ENCODE measurements around the gene ZNF32.
A peak's percentile ranks its signal among the peaks of the same experiment; 100 is the strongest.

Gene ZNF32

GRCh38 chr10:43676901-43677300 is 28.2 kb upstream of the ZNF32 start:
- WGBS, result 89% methylated on average over 7 of the region's 7 CpGs
- no peak overlapping the region for H2BK5ac ChIP-seq (ENCODE audit: low read depth, low read length, poor library complexity, severe bottlenecking)
- no peak overlapping the region for H3K14ac ChIP-seq (ENCODE audit: low read length in 2 of 2)
- peaks cover 7% of the 10 kb centered on the region for H3K9me3 ChIP-seq (ENCODE audit: control insufficient read depth, low read length)
- no peak for DNase-seq
- no peak overlapping the region for H2AFZ ChIP-seq (ENCODE audit: low read depth, low read length)
- no peak overlapping the region for H4K91ac ChIP-seq (ENCODE audit: low read length)
- no peak overlapping the region for H3K18ac ChIP-seq (ENCODE audit: low read depth in 1 of 2, low read length in 2 of 2)
- H3K23ac ChIP-seq (ENCODE audit: low read length in 2 of 2), result no peak overlapping the region
- H3K4me2 ChIP-seq (ENCODE audit: low read length, poor library complexity, severe bottlenecking), result no peak overlapping the region
- H3K4me1 ChIP-seq (ENCODE audit: control insufficient read depth, insufficient read depth, low read depth, low read length), result no peaks in the 10 kb centered on the region
- H2BK15ac ChIP-seq (ENCODE audit: low read depth, poor library complexity, severe bottlenecking), result no peak overlapping the region
- no peak overlapping the region for H3K27ac ChIP-seq (ENCODE audit: low read length, poor library complexity, severe bottlenecking)
- H3K36me3 ChIP-seq (ENCODE audit: control insufficient read depth in 1 of 2, insufficient read depth in 2 of 2, low read depth in 1 of 2, low read length in 2 of 2), result no peaks in the 10 kb centered on the region
- no peak overlapping the region for H4K8ac ChIP-seq (ENCODE audit: low read length)
- H3K4me3 ChIP-seq (ENCODE audit: insufficient read depth in 1 of 2, low read depth in 1 of 2, low read length in 2 of 2), result no peak overlapping the region
- no peak overlapping the region for H2BK120ac ChIP-seq (ENCODE audit: low read depth, low read length)
- no peak overlapping the region for H2AK5ac ChIP-seq (ENCODE audit: low read length, severe bottlenecking)
- peaks cover under 1 to 1% of the 10 kb centered on the region in 2 experiments for H3K27me3 ChIP-seq (ENCODE audit: control insufficient read depth in 1 of 2, insufficient read depth in 1 of 2, low read length in 2 of 2)
- H2BK12ac ChIP-seq (ENCODE audit: low read length in 2 of 2), result no peak overlapping the region
- no peaks in the 10 kb centered on the region for H3K79me1 ChIP-seq (replicated peaks; ENCODE audit: low read length, poor library complexity, severe bottlenecking)
- no peak overlapping the region for H3K4ac ChIP-seq (ENCODE audit: low read depth in 1 of 2, low read length in 2 of 2)
- H3K9ac ChIP-seq (ENCODE audit: low read length), result no peak overlapping the region

GRCh38 chr10:43676331-43676730 is 27.6 kb upstream of the ZNF32 start:
- Histone ChIP-seq H2BK12ac (ENCODE audit: low read length in 2 of 2) (no peak overlapping the region), H3K4me2 (ENCODE audit: low read length, poor library complexity, severe bottlenecking) (no peak overlapping the region), H3K27ac (ENCODE audit: low read length, poor library complexity, severe bottlenecking) (no peak overlapping the region), H2BK5ac (ENCODE audit: low read depth, low read length, poor library complexity, severe bottlenecking) (no peak overlapping the region), H3K4me1 (ENCODE audit: control insufficient read depth, insufficient read depth, low read depth, low read length) (peaks cover 2% of the 10 kb centered on the region), H3K23ac (ENCODE audit: low read length in 2 of 2) (no peak overlapping the region), H3K4ac (ENCODE audit: low read depth in 1 of 2, low read length in 2 of 2) (no peak overlapping the region), H3K79me1 (replicated peaks; ENCODE audit: low read length, poor library complexity, severe bottlenecking) (no peaks in the 10 kb centered on the region), H2AK5ac (ENCODE audit: low read length, severe bottlenecking) (no peak overlapping the region), H3K9me3 (ENCODE audit: control insufficient read depth, low read length) (peaks cover 7% of the 10 kb centered on the region), H3K27me3 (ENCODE audit: control insufficient read depth in 1 of 2, insufficient read depth in 1 of 2, low read length in 2 of 2) (peaks cover under 1% of the 10 kb centered on the region in 2 experiments), H4K91ac (ENCODE audit: low read length) (no peak overlapping the region), H3K14ac (ENCODE audit: low read length in 2 of 2) (no peak overlapping the region), H3K36me3 (ENCODE audit: control insufficient read depth in 1 of 2, insufficient read depth in 2 of 2, low read depth in 1 of 2, low read length in 2 of 2) (no peaks in the 10 kb centered on the region), H3K4me3 (ENCODE audit: insufficient read depth in 1 of 2, low read depth in 1 of 2, low read length in 2 of 2) (no peak overlapping the region), H2AFZ (ENCODE audit: low read depth, low read length) (no peak overlapping the region), H4K8ac (ENCODE audit: low read length) (no peak overlapping the region), H3K9ac (ENCODE audit: low read length) (no peak overlapping the region), H2BK120ac (ENCODE audit: low read depth, low read length) (no peak overlapping the region), H3K18ac (ENCODE audit: low read depth in 1 of 2, low read length in 2 of 2) (no peak overlapping the region), H2BK15ac (ENCODE audit: low read depth, poor library complexity, severe bottlenecking) (no peak overlapping the region)
- DNase-seq, result no peak
- WGBS, result 89% methylated on average over 4 of the region's 4 CpGs

GRCh38 chr10:43674553-43675210 is 26.0 kb upstream of the ZNF32 start:
- Histone ChIP-seq H3K27ac (ENCODE audit: low read length, poor library complexity, severe bottlenecking) (no peak overlapping the region), H2BK15ac (ENCODE audit: low read depth, poor library complexity, severe bottlenecking) (no peak overlapping the region), H3K18ac (ENCODE audit: low read depth in 1 of 2, low read length in 2 of 2) (no peak overlapping the region), H4K8ac (ENCODE audit: low read length) (no peak overlapping the region), H2AFZ (ENCODE audit: low read depth, low read length) (no peak overlapping the region), H3K14ac (ENCODE audit: low read length in 2 of 2) (peak overlapping the region in 1 of 2 experiments; percentile 16), H2BK12ac (ENCODE audit: low read length in 2 of 2) (no peak overlapping the region), H3K4me2 (ENCODE audit: low read length, poor library complexity, severe bottlenecking) (no peak overlapping the region), H3K79me1 (replicated peaks; ENCODE audit: low read length, poor library complexity, severe bottlenecking) (no peaks in the 10 kb centered on the region), H2BK120ac (ENCODE audit: low read depth, low read length) (peak overlapping the region; percentile 21), H3K36me3 (ENCODE audit: control insufficient read depth in 1 of 2, insufficient read depth in 2 of 2, low read depth in 1 of 2, low read length in 2 of 2) (no peaks in the 10 kb centered on the region), H4K91ac (ENCODE audit: low read length) (no peak overlapping the region), H3K4me3 (ENCODE audit: insufficient read depth in 1 of 2, low read depth in 1 of 2, low read length in 2 of 2) (no peak overlapping the region), H3K9ac (ENCODE audit: low read length) (no peak overlapping the region), H2AK5ac (ENCODE audit: low read length, severe bottlenecking) (no peak overlapping the region), H2BK5ac (ENCODE audit: low read depth, low read length, poor library complexity, severe bottlenecking) (no peak overlapping the region), H3K27me3 (ENCODE audit: control insufficient read depth in 1 of 2, insufficient read depth in 1 of 2, low read length in 2 of 2) (peaks cover 6 to 10% of the 10 kb centered on the region in 2 experiments), H3K23ac (ENCODE audit: low read length in 2 of 2) (no peak overlapping the region), H3K4ac (ENCODE audit: low read depth in 1 of 2, low read length in 2 of 2) (no peak overlapping the region), H3K9me3 (ENCODE audit: control insufficient read depth, low read length) (peaks cover 7% of the 10 kb centered on the region), H3K4me1 (ENCODE audit: control insufficient read depth, insufficient read depth, low read depth, low read length) (peaks cover 2% of the 10 kb centered on the region)
- no peak for DNase-seq
- 90% methylated on average over 13 of the region's 13 CpGs for WGBS

- Histone ChIP-seq H2BK12ac (ENCODE audit: low read length in 2 of 2) (no peak overlapping the region), H3K27me3 (ENCODE audit: control insufficient read depth in 1 of 2, insufficient read depth in 1 of 2, low read length in 2 of 2) (peaks cover 9 to 21% of the 10 kb centered on the region in 2 experiments), H3K4me3 (ENCODE audit: insufficient read depth in 1 of 2, low read depth in 1 of 2, low read length in 2 of 2) (no peak overlapping the region), H2AFZ (ENCODE audit: low read depth, low read length) (no peak overlapping the region), H4K8ac (ENCODE audit: low read length) (no peak overlapping the region), H3K4ac (ENCODE audit: low read depth in 1 of 2, low read length in 2 of 2) (no peak overlapping the region), H3K23ac (ENCODE audit: low read length in 2 of 2) (no peak overlapping the region), H3K4me2 (ENCODE audit: low read length, poor library complexity, severe bottlenecking) (no peak overlapping the region), H2BK15ac (ENCODE audit: low read depth, poor library complexity, severe bottlenecking) (no peak overlapping the region), H3K36me3 (ENCODE audit: control insufficient read depth in 1 of 2, insufficient read depth in 2 of 2, low read depth in 1 of 2, low read length in 2 of 2) (no peaks in the 10 kb centered on the region), H2BK120ac (ENCODE audit: low read depth, low read length) (no peak overlapping the region), H3K27ac (ENCODE audit: low read length, poor library complexity, severe bottlenecking) (no peak overlapping the region), H3K14ac (ENCODE audit: low read length in 2 of 2) (no peak overlapping the region), H3K9ac (ENCODE audit: low read length) (no peak overlapping the region), H3K18ac (ENCODE audit: low read depth in 1 of 2, low read length in 2 of 2) (no peak overlapping the region), H3K4me1 (ENCODE audit: control insufficient read depth, insufficient read depth, low read depth, low read length) (peaks cover 4% of the 10 kb centered on the region), H3K79me1 (replicated peaks; ENCODE audit: low read length, poor library complexity, severe bottlenecking) (no peaks in the 10 kb centered on the region), H4K91ac (ENCODE audit: low read length) (no peak overlapping the region), H2BK5ac (ENCODE audit: low read depth, low read length, poor library complexity, severe bottlenecking) (no peak overlapping the region), H2AK5ac (ENCODE audit: low read length, severe bottlenecking) (no peak overlapping the region), H3K9me3 (ENCODE audit: control insufficient read depth, low read length) (peaks cover 7% of the 10 kb centered on the region)
- WGBS, result 75% methylated on average over 6 of the region's 7 CpGs
- DNase-seq, result no peak
These were observed 24.8 kb upstream of the ZNF32 start for GRCh38 chr10:43673471-43673870.

Measured in mesenchymal stem cell (in vitro differentiated cells and primary cell).